Cardiac fibroblast (primary cell): Measurements from ENCODE around the gene MSL1.

Source experiments
- DNase-seq, 2 donors: peaks; one replicate each; pipeline versions ENCODE4 v3.0.0 to v3.0.0-alpha.2; 2010; ENCODE audit warnings: low read depth in 2 of 2
- H3K4me3 ChIP-seq, 2 donors: replicated peaks in 1 of 2; 1 replicate in 1 of 2; 2 replicates in 1 of 2; pipeline ENCODE4 v1.5.1; 2011; ENCODE audit warnings: low read depth in 2 of 2, low read length in 2 of 2, mild to moderate bottlenecking in 2 of 2, moderate library complexity in 1 of 2
- TF ChIP-seq, protein P1 (sequence below): IDR thresholded peaks from one replicate; pipeline ENCODE4 v1.5.1; 2011; ENCODE audit warnings: low read depth, mild to moderate bottlenecking, low read length, inconsistent platforms

Gene MSL1

DNA sequence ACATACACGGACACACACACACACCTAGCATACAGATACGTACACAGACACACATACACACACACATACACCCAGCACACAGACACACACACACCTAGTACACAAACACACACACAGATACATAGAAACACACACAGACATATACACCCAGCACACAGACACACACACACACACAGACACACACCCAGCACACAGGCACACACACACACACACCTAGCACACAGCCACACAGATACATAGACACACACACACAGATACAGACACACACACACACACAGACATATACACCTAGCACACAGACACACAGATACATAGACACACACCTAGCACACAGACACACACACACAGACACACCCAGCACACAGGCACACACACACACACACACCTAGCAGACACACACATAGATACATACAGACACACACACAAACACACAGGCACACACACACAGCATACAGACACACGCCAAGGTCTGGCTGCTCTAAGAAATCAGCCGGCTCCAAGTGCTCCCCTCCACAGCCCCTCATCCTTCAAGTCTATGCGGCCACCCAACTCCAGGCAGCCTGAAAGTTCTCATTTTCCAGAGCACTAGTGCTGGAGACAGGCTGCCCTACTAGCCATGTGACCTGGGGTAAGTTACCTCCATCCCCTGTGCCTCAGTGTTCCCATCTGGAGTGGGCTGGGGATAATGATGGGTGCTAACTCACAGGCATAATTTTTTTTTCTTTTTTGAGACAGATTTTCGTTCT lies 34.5 kb upstream of the MSL1 start:
- TF ChIP-seq, protein P1, sequence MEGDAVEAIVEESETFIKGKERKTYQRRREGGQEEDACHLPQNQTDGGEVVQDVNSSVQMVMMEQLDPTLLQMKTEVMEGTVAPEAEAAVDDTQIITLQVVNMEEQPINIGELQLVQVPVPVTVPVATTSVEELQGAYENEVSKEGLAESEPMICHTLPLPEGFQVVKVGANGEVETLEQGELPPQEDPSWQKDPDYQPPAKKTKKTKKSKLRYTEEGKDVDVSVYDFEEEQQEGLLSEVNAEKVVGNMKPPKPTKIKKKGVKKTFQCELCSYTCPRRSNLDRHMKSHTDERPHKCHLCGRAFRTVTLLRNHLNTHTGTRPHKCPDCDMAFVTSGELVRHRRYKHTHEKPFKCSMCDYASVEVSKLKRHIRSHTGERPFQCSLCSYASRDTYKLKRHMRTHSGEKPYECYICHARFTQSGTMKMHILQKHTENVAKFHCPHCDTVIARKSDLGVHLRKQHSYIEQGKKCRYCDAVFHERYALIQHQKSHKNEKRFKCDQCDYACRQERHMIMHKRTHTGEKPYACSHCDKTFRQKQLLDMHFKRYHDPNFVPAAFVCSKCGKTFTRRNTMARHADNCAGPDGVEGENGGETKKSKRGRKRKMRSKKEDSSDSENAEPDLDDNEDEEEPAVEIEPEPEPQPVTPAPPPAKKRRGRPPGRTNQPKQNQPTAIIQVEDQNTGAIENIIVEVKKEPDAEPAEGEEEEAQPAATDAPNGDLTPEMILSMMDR: no peak
- no peak for DNase-seq
- no peak overlapping the region for H3K4me3 ChIP-seq

DNA sequence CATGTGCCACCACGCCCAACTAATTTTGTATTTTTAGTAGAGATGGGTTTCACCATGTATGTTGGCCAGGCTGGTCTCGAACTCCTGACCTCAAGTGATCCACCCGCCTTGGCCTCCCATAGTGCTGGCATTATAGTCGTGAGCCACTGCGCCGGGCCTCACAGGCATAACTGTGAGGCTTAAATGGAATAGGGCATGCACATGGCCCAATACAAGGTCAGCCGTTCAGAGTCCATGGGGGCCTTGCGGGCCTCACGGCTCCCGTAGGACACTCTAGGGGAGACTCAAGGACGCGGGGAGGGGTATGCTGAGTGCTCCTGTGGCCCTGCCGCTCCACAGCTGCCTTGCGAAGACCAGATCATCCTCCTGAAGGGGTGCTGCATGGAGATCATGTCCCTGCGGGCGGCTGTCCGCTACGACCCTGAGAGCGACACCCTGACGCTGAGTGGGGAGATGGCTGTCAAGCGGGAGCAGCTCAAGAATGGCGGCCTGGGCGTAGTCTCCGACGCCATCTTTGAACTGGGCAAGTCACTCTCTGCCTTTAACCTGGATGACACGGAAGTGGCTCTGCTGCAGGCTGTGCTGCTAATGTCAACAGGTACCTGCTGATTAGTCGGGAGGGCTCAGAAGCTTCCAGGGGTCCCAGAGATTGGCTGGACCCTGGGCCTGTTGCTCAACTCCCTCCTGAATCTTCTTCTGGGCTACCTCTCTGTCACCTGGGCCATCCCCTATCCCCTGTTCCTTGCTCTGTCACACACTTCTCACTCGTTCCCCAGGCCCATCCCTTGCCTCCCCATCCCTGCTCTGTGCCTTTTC lies 33.7 kb upstream of the MSL1 start:
- DNase-seq: no peak
- no peak overlapping the region for H3K4me3 ChIP-seq
- TF ChIP-seq, protein P1: no peak

DNA sequence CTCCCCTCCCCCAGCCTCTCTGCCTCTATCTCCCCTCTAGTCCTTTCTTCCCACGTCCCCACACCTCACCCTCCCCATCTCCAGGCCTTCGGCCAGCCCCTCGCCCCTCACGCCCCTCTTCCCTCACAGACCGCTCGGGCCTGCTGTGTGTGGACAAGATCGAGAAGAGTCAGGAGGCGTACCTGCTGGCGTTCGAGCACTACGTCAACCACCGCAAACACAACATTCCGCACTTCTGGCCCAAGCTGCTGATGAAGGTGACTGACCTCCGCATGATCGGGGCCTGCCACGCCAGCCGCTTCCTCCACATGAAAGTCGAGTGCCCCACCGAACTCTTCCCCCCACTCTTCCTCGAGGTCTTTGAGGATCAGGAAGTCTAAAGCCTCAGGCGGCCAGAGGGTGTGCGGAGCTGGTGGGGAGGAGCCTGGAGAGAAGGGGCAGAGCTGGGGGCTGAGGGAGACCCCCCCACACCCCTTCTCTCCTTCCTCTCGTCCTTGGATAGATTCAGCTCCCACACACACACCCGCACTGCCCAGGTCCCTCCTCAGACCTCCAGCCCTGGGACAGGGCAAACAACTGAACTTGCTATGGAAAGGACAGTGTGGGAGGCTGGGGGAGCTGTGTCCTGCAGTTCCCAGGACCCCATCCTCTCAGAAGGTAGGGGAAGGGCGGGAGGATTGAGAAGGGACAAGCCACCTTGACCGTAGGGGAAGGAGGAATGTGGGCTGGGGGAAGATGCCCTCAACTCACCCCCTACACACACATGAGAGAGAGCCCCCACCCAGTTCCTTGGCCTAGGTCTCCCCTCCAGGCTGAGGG lies 32.5 kb upstream of the MSL1 start:
- TF ChIP-seq, protein P1: no peak

DNA sequence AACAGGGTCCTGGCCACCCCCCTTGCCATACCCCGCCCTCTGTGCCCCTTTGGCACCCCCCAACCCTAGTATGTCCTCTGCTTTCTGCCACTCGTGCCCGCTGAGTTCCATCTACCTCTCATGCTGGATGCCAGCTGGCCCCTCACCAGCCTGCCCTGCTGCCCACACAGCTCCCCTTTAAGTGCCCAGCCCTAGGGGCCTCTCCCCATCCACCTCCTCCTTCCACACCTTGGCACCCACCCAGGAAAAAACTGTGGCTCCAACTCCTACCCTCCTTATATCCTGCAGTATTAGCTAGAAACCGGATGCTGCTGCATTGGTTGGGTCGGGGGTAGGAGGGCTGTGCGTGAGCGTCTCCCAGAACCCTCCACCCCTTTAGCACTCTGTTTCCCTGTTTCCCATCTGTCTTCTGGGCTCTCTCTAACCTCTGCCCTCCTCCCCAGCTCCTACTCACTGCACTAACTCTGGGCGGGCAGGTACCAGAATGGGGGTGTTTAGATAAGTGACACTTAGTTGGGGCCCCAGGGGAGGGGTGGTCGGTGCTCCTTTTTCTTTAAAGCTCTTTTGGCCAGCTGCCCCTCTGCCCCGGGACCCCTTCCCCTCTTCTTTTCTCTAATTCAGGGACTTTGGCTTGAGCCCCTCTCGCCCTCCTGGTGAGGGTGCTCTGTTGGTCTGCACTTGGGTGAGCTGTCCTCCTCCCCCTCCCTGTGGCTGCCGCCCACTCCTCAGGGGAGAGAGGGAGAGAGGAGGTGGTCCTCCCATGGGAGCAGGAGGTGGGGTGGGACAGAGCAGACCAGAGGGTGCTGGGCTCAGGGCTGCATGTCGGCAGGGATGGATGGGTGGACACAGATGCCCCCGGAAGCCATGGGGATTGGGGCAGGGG lies 31.3 kb upstream of the MSL1 start:
- no peak for DNase-seq
- TF ChIP-seq, protein P1: no peak
- H3K4me3 ChIP-seq: no peak overlapping the region

More for the DNA sequence above, 32.5 kb upstream of the MSL1 start:
- H3K4me3 ChIP-seq: no peak overlapping the region
- no peak for DNase-seq

DNA sequence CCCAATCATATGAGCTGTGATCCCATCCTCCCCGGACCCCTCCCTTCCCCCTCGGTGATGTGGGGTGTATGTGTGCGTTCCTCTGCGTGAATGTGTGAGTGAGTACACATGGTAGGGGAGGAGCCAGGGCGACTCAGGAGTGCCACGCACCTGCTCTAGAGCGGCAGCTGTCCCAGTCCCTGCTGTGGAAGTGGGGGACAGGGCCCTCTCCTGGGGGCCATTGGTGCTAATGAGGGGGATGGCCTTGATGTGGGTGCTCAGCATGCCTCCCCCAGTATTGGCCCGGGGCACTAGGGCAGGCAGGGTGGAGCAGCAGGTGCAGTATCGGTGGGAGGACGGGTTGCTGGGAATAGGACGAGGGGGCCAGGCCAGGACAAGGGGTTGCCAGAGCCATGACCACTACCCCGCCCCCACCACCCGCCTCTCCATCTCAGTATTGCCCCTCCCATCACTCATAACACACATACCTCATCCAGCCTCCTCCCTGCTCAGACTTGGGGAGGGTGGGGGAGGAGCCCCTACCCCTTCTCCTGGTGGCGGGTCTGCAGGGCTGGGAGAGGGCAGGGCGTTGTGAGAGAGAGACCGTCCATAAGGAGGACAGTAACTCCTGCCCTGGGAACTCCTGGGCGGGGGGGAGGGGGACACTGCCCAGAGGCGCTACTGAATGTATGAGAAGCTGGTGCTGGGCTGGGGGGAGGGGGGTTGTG lies 29.9 kb upstream of the MSL1 start:
- TF ChIP-seq, protein P1: no peak
- no peak overlapping the region for H3K4me3 ChIP-seq
- no peak for DNase-seq
